Endometrial microvascular endothelial cells (primary cell): ENCODE measurements around the gene BCL11A. TPM values are rescaled to one million over a fixed set of nuclear protein-coding genes. Genes with fewer than 3 reads are reported as not detected.

Experiments used
- in situ Hi-C: cut with HindIII; loops from 2 replicates; pipeline ENCODE4 v1.10.0; 2017; ENCODE audit warnings: low sequenced_read_pairs, low pct_unique_long_range_greater_than_20kb; ENCODE audit errors: inconsistent ontology term
- total RNA-seq: library from RNA; depleted of rRNA; stranded (reverse); fragments of >200 nt; gene quantifications from one replicate; pipeline ENCODE4 v1.2.3, GENCODE V29; 2015; ENCODE audit errors: inconsistent ontology term

BCL11A gene
- total RNA-seq, 1 donor from 2014 or later, result not detected

DNA sequence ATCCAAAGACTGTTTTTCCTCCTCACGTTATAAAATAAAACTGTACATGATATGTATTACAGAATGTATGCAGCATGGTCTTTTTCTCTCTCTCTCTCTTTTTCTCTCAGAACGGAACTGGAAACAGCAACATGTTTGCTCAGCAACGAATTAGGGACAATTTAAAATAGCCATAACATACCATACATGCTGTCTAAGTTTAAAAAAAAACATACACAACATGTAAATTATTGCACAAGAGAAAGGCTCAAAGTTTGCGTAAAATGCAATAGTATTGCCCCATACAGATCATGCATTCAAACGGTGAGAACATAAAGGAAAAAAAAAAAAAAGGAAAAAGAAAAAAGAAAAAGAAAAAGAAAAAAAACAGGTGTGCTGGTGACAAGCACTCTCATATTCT lies 93.6 kb downstream of the BCL11A start:
- in situ Hi-C loops, result no loop called here

DNA sequence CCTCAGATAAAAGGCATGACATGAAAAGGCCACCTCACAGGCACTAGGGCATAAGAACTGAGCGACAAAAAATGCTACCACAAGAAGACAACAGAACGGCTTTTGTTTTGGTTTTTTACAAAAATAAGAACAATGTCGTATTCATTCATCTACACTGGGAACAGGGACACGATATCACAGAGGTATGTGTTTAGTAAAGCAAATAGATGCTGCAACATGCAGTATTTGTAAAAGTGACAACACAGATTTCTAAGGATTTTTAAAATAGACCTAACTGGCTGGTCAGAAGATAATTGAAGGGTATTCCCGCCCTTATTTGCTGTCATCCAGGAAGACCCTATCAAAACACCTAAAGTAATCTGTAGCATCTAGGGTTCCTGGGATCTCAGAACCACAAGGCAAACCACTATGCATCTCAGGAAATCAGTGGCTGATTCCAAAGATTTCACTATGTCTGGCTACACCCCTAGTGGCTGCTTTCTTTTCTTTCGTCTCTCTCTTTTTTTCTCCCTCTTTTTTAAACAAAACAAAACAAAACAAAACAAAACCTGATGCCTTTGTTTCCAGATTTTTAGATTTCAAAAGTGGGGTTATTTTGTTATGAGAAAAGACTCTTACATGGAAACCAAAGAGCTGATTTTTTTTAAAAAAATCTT lies 97.2 kb downstream of the BCL11A start:
- in situ Hi-C loops, result no loop called here

DNA sequence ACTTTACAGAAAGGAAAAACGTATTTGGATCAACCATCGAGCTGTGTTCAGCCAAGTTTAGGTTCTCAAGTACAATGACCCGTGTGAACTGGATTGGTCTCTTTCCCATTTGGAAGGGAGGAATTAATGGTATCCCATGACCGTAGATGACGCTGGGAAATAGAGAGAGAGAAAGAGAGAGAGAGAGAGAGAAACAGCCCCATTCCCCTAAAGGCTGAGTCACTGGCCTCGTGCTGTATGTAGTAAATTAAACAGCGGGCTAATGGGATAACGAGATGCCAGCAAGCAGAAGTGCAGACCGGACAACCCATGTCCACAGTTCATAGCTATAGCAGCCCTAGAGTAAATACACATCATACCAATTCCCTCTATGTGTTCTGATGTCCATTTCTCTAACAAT lies 99.6 kb downstream of the BCL11A start:
- in situ Hi-C loops, result no loop called here

DNA sequence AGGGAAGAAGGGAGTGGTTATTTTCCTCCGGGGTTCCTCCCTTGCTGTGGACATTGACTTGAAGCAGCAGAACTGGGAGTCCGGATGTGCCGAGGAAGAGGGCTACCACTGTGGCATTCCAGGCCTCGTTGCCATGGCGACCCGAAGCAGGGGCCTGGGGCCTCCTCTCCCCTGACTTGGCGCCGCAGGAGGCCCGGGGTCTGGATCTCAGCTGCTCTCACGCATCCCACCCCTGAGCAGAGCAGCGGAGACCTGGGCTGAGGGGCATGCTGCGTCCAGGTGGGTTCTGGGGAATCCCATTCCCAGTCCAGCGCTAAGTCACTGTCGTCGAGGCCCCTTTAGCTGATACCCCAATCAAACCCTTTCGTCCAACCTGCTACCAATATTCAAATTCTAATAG lies 100.2 kb downstream of the BCL11A start:
- in situ Hi-C loops, result no loop called here

DNA sequence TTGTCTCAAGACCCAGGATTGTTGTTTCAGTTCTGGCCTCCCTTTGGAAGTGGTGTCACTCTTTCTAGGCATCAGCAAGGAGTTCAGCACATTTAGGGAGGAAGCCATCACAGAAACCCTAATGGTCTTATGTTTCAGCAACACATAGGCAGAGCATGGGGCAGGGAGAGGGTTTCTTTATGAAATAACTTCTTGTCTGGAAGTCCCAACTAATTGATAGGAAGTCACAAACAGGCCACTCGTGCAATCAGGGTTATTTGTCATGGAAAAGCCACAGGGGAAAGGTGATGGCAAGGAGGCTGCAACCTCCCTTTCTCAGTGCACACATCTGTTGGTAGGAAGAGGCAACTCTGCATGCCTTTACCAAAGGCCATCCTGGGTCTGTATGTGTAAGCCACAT lies 103.0 kb downstream of the BCL11A start:
- in situ Hi-C loops, result no loop called here

DNA sequence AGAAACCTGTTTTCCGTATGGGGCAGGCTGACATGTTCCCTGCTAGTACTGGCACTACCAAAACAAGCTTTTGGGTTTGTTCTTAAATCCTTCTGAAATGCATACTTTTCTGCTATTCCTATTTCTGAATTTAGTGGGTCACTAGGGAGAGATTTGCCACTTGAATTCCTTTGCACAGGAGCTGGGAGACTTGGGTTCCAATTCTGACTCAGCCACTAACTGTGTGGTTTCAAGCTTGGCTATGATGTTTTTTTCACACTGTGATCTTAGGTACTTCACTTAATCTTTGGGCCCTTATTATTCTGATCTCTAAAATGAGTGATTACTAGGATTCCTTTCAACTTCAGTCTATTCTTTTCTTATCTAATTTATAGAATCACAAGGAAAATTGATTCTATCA lies 105.5 kb downstream of the BCL11A start:
- in situ Hi-C loops, result no loop called here

DNA sequence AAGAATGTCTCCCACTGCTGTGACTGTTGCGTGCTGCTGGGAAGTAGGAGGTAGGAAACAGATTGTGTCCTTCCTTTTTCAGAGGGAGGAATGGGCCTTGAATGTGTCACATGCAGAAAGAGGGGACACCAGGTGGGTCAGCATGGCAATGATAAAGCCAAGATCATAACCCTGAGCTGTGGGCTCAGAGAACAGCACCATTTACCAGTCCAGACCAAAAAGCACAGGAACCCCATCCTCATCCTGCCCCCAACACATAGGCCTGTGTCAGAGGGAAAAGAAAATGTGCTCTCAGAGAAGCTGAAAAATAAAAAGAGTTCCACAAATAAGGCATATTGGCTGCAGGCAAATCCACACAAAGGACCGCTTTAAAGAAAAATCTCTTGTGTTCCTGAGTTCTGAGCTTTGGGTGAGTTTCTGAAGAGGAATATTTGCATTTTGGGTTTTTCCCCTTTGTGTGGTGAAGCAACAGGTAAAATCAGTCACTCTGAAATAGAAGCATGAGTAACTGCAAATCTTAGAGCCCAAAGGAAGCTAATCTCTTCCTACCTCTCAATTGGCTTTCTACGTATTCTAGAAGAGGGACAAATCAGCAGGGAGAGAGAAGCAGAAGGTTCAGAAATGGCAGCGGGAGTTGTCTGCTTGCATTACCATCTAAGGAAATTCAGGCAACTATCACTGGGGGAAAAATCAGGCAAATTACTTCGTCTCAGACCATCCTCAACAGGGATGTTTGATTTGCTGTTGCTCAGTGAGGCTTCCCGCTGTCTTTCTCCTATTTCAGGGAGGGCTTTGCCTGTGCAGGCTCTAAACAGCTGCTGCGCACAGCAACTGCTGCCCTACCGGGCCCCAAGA lies 106.8 kb downstream of the BCL11A start:
- in situ Hi-C loops, result no loop called here

DNA sequence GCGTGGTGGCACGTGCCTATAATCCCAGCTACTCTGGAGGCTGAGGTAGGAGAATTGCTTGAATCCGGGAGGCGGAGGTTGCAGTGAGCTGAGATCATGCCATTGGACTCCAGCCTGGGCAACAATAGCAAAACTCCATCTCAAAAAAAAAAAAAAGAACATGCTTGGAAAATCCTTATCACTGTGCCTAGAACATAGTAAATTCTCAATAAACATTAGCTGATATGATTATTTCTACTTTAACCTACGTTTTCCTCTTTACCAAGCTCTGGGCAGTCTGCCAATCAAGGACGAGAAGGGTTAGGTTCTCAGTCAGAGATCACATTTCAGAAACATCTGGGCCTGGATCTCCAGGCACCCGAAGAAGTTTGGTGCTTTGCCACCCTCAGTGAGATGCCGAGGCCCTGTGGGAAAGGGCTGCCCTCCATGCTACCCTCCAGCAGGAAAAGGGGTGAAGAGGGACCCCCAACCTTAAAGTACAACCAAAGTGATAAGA lies 107.7 kb downstream of the BCL11A start:
- in situ Hi-C loops, result no loop called here

DNA sequence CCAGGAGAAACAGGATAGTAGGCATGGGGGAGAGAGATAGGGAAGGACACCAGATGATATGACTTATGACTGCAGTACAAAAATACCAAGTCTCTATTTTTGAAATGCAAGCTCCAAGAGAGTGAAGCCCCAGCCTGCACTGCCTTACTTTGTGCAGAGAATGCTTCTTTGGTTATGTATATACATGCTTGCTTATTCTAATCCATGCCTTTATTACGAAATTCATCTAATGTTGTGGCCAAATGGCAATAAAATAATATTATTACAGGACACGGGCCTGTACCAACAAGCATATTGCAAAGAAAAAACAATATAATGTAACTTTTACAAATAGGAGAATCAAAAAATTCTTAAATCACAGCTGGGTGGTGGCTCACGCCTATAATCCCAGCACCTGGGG lies 110.8 kb downstream of the BCL11A start:
- in situ Hi-C loops, result no loop called here

DNA sequence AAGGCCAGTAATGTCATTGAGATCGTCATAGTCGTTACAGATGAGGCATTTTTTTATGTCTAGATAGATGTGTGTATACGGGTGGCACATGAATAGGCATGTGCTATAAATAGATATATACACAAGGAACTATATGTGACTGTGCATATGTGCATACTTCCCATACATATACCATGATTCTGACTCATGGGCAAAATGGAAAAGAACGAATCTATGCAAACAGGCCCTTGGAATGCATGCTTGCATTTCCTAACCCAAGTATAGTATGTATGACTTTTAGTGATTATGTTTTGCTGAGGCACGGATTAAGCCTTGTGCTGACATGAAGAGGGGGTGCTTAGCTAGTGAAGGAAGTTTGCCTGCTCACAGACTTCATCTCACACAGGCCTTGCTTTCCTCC lies 111.7 kb downstream of the BCL11A start:
- in situ Hi-C loops, result no loop called here

DNA sequence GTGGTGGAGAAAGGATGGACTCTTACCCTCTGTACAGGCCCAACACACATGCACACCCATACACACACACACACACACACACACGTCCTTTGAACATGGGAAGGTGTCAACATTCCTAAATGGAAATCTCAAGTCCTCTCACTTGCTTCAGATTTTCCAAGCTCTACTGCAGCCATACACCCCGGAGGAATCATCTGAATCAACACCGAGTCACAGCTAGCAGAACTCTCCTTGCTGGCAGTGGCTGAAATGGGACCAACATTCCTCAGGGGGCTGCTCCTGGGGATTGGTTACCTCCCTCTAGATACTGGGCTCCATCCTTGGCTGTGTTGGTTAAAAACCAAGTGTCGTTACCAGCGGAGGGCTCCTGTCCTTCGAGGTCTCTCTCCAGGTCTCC lies 112.7 kb downstream of the BCL11A start:
- in situ Hi-C loops, result no loop called here

DNA sequence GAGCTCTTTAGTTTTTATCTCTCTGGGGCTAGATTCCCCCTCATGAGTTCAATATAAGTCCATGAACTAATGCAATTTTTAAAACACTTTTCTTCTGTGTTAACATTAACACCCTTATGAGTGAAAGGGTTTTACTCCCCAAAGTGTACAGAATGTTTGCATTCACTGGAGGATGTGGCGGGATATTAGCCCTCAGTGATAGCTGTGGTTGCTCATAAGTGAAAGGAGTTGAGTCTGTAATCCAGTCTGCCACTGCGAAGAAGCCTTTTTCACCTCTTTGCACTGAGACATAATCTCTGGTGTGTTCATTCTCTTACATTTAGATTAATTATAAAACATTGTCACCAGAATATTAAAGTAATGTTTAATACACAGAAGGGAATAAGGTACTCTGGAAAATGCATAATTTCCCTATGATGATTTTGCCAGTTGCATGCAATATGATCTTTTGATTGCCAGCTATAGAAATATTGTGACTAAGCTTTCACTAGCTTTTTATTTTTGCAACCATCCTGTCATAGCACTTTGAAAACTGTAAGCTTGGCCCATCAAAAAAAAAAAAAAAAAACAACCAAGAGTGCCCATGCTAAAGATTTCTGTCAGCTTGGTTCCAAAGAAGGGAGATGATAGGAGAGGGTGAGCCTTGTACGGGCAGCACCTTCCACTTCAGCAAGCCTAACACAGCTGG lies 113.2 kb downstream of the BCL11A start:
- in situ Hi-C loops, result no loop called here

DNA sequence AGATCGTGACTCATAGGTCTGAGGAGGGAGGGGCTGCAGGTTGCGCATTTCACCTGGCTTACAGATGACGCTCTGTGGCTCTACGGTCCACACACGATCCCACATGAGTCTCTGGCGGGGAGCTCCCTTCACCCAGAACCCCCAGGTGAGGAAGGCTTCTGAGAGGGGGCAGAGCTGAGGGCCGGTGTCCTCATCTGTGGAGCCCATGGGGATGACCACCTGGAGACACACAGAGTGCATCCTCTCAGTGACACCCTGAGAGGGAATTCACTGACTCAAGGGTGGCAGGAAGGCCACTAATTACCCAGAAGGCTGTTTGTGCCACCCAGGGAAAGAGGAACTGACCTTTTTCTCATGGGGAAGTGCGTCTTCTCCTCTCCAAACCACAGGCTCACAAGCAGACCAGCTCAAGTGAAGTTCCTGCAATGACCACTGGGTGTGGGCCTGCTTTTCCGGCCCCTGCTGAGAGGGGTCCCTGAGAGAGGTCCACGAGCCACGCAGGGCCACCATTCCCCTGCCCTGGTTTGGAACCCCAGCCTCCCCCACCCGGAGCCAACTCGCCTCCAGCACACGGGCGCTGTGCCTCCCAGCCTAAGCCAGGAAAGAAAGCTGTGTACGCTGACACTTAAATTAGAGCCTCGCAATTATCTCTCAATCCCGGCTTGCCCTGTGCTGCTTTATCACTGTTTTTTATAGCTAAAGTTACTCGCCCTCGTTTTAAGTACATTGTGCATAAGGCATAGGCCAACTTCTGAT lies 114.1 kb downstream of the BCL11A start:
- in situ Hi-C loops, result no loop called here

DNA sequence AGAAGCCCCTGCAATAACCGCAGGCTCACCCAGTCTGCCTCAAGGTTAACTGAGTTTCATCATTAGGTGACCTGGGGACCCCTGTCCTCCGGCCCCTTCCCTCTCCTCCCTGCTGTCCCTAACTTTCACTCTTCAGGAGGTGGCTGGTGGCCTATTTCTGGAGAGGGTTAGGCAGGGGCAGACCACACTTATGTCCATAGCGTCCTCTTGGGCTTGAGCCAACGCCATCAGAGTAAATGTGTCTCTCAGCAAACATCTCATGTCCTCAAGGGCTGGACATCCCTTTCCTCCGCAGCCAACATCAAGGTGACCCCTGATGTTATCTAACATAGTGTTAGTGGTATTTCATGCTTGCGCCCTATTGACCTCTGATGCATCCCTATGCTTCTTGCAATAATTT lies 114.8 kb downstream of the BCL11A start:
- in situ Hi-C loops, result no loop called here

DNA sequence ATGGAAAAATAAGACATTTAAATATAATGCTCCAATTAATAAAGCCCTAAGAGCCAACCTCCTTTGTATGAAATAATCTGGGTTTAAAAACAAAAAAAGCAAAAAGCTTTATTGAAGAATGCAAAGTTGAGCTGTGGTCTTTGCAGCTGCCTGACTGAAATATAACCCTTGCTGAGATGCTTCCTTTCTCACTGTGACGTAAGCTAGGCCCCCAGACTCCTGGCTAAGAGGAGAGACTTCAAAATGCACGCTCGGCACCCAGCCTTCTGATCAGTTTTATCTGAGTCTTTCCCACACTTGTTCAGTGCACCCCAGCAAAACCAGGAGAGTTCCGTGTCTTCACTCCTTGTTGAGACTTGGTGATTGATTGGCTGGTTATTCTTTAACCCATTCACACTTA lies 115.3 kb downstream of the BCL11A start:
- in situ Hi-C loops, result no loop called here

DNA sequence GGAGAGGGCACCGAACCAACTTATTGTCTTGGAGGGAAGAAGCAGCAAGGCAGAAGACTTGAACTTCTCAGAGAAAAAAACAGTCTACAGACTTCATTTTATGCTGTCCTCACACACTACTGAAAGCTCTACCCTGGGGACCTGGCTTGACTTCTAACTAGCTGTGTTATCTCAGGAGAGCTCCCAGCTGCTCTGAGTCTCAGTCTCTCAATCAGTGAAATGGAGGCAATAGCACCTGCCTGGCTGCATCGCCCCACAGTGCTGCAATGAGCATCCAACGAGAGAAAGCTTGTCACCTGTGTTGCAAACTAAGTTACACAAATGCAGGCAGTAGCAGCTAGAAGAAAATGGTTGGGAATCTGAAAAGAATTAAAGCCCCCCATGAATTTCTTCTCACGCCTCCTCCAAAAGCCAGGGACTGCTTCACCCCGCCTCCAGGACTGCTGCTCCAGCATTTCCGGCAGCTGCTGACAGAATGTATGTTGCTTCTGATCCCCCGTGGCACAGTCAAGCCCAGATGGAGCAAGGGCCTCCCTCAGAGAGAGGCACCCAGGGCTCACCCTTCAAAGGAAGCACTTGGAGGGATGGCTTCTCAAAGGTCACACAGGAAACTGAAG lies 116.3 kb downstream of the BCL11A start:
- in situ Hi-C loops, result no loop called here

DNA sequence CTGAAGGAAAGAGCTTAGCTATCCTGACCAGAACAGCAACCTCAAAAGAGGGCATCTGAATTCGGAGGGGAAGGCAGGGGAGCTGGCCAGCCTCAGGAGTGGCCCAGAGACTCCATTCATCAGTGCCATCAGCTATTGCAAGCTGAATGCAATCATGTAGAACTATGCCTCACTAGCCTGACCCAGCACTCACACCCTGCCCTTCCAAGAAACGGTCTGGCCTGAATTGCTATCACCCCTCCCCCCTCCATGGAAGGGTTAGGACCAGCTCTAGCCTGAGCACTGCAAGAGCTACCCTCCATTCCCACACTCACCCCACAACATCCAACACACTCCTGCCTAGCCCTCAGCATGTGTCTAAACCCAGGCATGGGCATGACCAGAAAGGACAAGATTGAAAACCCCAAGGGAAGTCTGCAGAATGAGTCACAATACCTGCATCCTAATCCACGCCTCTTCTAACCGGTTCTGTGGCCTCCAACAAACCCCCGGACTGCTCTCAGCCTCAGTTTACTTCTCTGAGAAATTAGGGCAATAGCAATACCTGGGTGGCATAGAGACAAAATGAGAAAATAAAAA lies 120.3 kb downstream of the BCL11A start:
- in situ Hi-C loops, result no loop called here

DNA sequence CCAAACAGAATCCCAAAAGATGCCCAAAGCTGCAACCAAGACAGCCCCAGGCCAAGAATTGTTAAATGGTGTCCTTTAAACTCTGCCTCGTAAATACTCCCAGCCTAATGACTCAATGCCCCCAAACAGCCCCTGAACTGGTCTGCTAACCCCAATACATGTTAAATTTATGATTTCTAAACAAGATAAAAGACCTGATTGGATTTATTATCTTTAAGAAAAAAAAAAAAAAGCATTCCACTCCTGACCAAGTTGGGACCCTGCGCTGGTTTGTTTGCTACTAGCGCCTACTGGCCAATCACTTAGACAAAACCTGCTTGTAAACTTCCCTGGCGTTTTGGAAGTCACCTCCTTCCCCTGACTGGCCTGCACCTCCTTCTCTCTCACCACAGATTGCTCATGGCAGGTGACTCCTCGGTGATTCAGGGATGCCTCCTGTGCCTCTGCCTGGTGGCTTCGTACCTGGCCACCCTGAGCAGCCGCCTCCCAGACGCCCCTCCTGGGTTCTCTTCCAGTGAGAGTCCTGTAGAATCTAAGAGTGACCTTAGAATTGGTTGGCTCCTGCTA lies 121.3 kb downstream of the BCL11A start:
- in situ Hi-C loops, result no loop called here
